Activated T-helper 2 cell treated with anti-CD3 and anti-CD28 coated beads, Interferon-gamma antibody, Interleukin-2, Interleukin-4, amounts not matched to agents 10 μg/mL and 5 μg/mL and 100 μg/mL, durations not matched to agents 14 hours and 24 hours and 36 hours (primary cell): ENCODE data around the gene ARMC8. TPM values are rescaled to one million over a fixed set of nuclear protein-coding genes. Genes with fewer than 3 reads are reported as not detected.

Source experiments
- DNase-seq: peaks from one replicate; pipeline ENCODE4 v3.0.0; 2021; ENCODE audit warnings: low spot score
- H3K27ac Mint-ChIP-seq: one replicate; pipeline ENCODE4 v1.8.0; 2021; ENCODE audit warnings: mixed read lengths
- H3K27me3 Mint-ChIP-seq: one replicate; pipeline ENCODE4 v1.8.0; 2021; ENCODE audit warnings: low read depth, mixed read lengths
- H3K36me3 Mint-ChIP-seq: one replicate; pipeline ENCODE4 v1.8.0; 2021; ENCODE audit warnings: low read depth, mixed read lengths
- H3K4me1 Mint-ChIP-seq: one replicate; pipeline ENCODE4 v1.8.0; 2021; ENCODE audit warnings: low read depth, mixed read lengths
- H3K4me3 Mint-ChIP-seq: one replicate; pipeline ENCODE4 v1.8.0; 2021; ENCODE audit warnings: low read depth, mild to moderate bottlenecking, moderate library complexity, mixed read lengths
- H3K9me3 Mint-ChIP-seq: one replicate; pipeline ENCODE4 v1.8.0; 2021; ENCODE audit warnings: mixed read lengths
- intact Hi-C: fragments of 100-400 bp; cut with micrococcal nuclease; formaldehyde crosslinking; loops from one replicate; pipeline ENCODE4 v1.15.1; 2023
- total RNA-seq: library from RNA; stranded (reverse); gene quantifications from 2 replicates; pipeline ENCODE4 v1.2.3, GENCODE V29; 2022

The ARMC8 gene
- total RNA-seq, 1 donor from 2014 or later: 40.6 TPM

GRCh38 chr3:138260611-138261010, 73.5 kb downstream of the ARMC8 start:
- DNase-seq: no peak
- intact Hi-C loops: no loop called here
- peaks cover 8% of the 10 kb centered on the region for H3K36me3 Mint-ChIP-seq
- H3K4me3 Mint-ChIP-seq: no peak overlapping the region
- H3K4me1 Mint-ChIP-seq: peaks cover 4% of the 10 kb centered on the region
- H3K9me3 Mint-ChIP-seq: no peaks in the 10 kb centered on the region
- H3K27ac Mint-ChIP-seq: no peak overlapping the region
- no peaks in the 10 kb centered on the region for H3K27me3 Mint-ChIP-seq

GRCh38 chr3:138263104-138263503, 76.0 kb downstream of the ARMC8 start:
- peaks cover under 1% of the 10 kb centered on the region for H3K4me1 Mint-ChIP-seq
- no peak overlapping the region for H3K27ac Mint-ChIP-seq
- no peak overlapping the region for H3K4me3 Mint-ChIP-seq
- no peak for DNase-seq
- H3K27me3 Mint-ChIP-seq: no peaks in the 10 kb centered on the region
- no peaks in the 10 kb centered on the region for H3K9me3 Mint-ChIP-seq
- peaks cover 11% of the 10 kb centered on the region for H3K36me3 Mint-ChIP-seq
- intact Hi-C loops: no loop called here

- Mint-ChIP-seq H3K36me3 (peaks cover 14% of the 10 kb centered on the region), H3K4me3 (no peak overlapping the region), H3K9me3 (no peaks in the 10 kb centered on the region), H3K4me1 (no peaks in the 10 kb centered on the region), H3K27ac (no peak overlapping the region), H3K27me3 (no peaks in the 10 kb centered on the region)
- intact Hi-C loops: no loop called here
- DNase-seq: no peak
Observed at GRCh38 chr3:138265745-138266144, 78.6 kb downstream of the ARMC8 start.

GRCh38 chr3:138267083-138267482, 80.0 kb downstream of the ARMC8 start:
- intact Hi-C loops: no loop called here
- no peak overlapping the region for H3K4me3 Mint-ChIP-seq
- peaks cover 21% of the 10 kb centered on the region for H3K36me3 Mint-ChIP-seq
- no peaks in the 10 kb centered on the region for H3K27me3 Mint-ChIP-seq
- no peak overlapping the region for H3K27ac Mint-ChIP-seq
- DNase-seq: no peak
- no peaks in the 10 kb centered on the region for H3K9me3 Mint-ChIP-seq
- H3K4me1 Mint-ChIP-seq: peaks cover 4% of the 10 kb centered on the region

GRCh38 chr3:138270245-138270644, 83.1 kb downstream of the ARMC8 start:
- intact Hi-C loops: no loop called here

GRCh38 chr3:138271189-138271794, 84.2 kb downstream of the ARMC8 start:
- no peak for DNase-seq

More at GRCh38 chr3:138270245-138270644, 83.1 kb downstream of the ARMC8 start:
- no peak for DNase-seq
- Mint-ChIP-seq H3K36me3 (peaks cover 36% of the 10 kb centered on the region), H3K27me3 (no peaks in the 10 kb centered on the region), H3K4me1 (peaks cover 4% of the 10 kb centered on the region), H3K27ac (no peak overlapping the region), H3K9me3 (no peaks in the 10 kb centered on the region), H3K4me3 (no peak overlapping the region)

GRCh38 chr3:138281561-138281960, 94.5 kb downstream of the ARMC8 start:
- Mint-ChIP-seq H3K27me3 (no peaks in the 10 kb centered on the region), H3K4me1 (no peaks in the 10 kb centered on the region)

More at GRCh38 chr3:138271189-138271794, 84.2 kb downstream of the ARMC8 start:
- H3K27me3 Mint-ChIP-seq: no peaks in the 10 kb centered on the region
- H3K27ac Mint-ChIP-seq: no peak overlapping the region
- peaks cover 36% of the 10 kb centered on the region for H3K36me3 Mint-ChIP-seq
- intact Hi-C loops: no loop called here
- peaks cover 4% of the 10 kb centered on the region for H3K4me1 Mint-ChIP-seq
- H3K9me3 Mint-ChIP-seq: no peaks in the 10 kb centered on the region
- H3K4me3 Mint-ChIP-seq: no peak overlapping the region

GRCh38 chr3:138282836-138283235, 95.7 kb downstream of the ARMC8 start:
- no peak for DNase-seq
- peaks cover 12% of the 10 kb centered on the region for H3K36me3 Mint-ChIP-seq
- intact Hi-C loops: no loop called here
- no peak overlapping the region for H3K27ac Mint-ChIP-seq
- no peaks in the 10 kb centered on the region for H3K4me1 Mint-ChIP-seq
- no peak overlapping the region for H3K4me3 Mint-ChIP-seq
- no peaks in the 10 kb centered on the region for H3K27me3 Mint-ChIP-seq
- H3K9me3 Mint-ChIP-seq: no peaks in the 10 kb centered on the region

More at GRCh38 chr3:138281561-138281960, 94.5 kb downstream of the ARMC8 start:
- H3K36me3 Mint-ChIP-seq: peaks cover 12% of the 10 kb centered on the region
- intact Hi-C loops: no loop called here
- DNase-seq: no peak
- no peak overlapping the region for H3K27ac Mint-ChIP-seq
- H3K4me3 Mint-ChIP-seq: no peak overlapping the region
- no peaks in the 10 kb centered on the region for H3K9me3 Mint-ChIP-seq

- H3K9me3 Mint-ChIP-seq: no peaks in the 10 kb centered on the region
- no peaks in the 10 kb centered on the region for H3K27me3 Mint-ChIP-seq
- peaks cover 21% of the 10 kb centered on the region for H3K36me3 Mint-ChIP-seq
- no peak overlapping the region for H3K27ac Mint-ChIP-seq
- DNase-seq: no peak
- intact Hi-C loops: no loop called here
- peaks cover under 1% of the 10 kb centered on the region for H3K4me1 Mint-ChIP-seq
- H3K4me3 Mint-ChIP-seq: no peak overlapping the region
Observed at GRCh38 chr3:138284079-138284478, 97.0 kb downstream of the ARMC8 start.

- Mint-ChIP-seq H3K4me3 (no peak overlapping the region), H3K27ac (no peak overlapping the region), H3K9me3 (no peaks in the 10 kb centered on the region), H3K36me3 (peaks cover 25% of the 10 kb centered on the region), H3K4me1 (peaks cover 2% of the 10 kb centered on the region), H3K27me3 (no peaks in the 10 kb centered on the region)
- no peak for DNase-seq
- intact Hi-C loops: no loop called here
Observed at GRCh38 chr3:138284957-138285477, 97.9 kb downstream of the ARMC8 start.

GRCh38 chr3:138289260-138289659, 102.2 kb downstream of the ARMC8 start:
- Mint-ChIP-seq H3K27ac (no peak overlapping the region), H3K9me3 (no peaks in the 10 kb centered on the region), H3K4me1 (peaks cover 2% of the 10 kb centered on the region), H3K36me3 (peaks cover 34% of the 10 kb centered on the region), H3K27me3 (no peaks in the 10 kb centered on the region), H3K4me3 (no peak overlapping the region)
- no peak for DNase-seq
- intact Hi-C loops: no loop called here

- no peak for DNase-seq
- Mint-ChIP-seq H3K9me3 (no peaks in the 10 kb centered on the region), H3K27ac (no peak overlapping the region), H3K36me3 (peaks cover 34% of the 10 kb centered on the region), H3K4me1 (peaks cover 2% of the 10 kb centered on the region), H3K4me3 (no peak overlapping the region), H3K27me3 (no peaks in the 10 kb centered on the region)
- intact Hi-C loops: no loop called here
Observed at GRCh38 chr3:138289701-138290100, 102.6 kb downstream of the ARMC8 start.

- intact Hi-C loops: loop anchor here (2.0 kb wide), 1 partner anchor 62 kb away; no protein-coding TSS in a partner anchor
- H3K27ac Mint-ChIP-seq: no peak overlapping the region
- H3K4me3 Mint-ChIP-seq: no peak overlapping the region
- peaks cover 34% of the 10 kb centered on the region for H3K36me3 Mint-ChIP-seq
- no peak for DNase-seq
- no peaks in the 10 kb centered on the region for H3K27me3 Mint-ChIP-seq
- no peaks in the 10 kb centered on the region for H3K9me3 Mint-ChIP-seq
- peaks cover 13% of the 10 kb centered on the region for H3K4me1 Mint-ChIP-seq
Observed at GRCh38 chr3:138296639-138297038, 109.5 kb downstream of the ARMC8 start.
